Right lobe of liver (tissue), 4 donors: ENCODE results near the gene PACRG.

ENCODE experiments used
- CTCF ChIP-seq, 4 donors: fragments of 200-600 bp in 3 of 4; fragments of 450-650 bp in 1 of 4; IDR thresholded peaks; one replicate each; pipeline versions ENCODE4 v1.5.1 to v1.8.0; 2016 to 2022; ENCODE audit warnings: antibody characterized with exemption in 4 of 4, mild to moderate bottlenecking in 2 of 4
- POLR2A ChIP-seq: fragments of 450-650 bp; IDR thresholded peaks from one replicate; pipeline ENCODE4 v1.6.1; 2017; ENCODE audit warnings: antibody characterized with exemption, mild to moderate bottlenecking
- donor health status: DM: no; HTN: no; CAD: no.
- donor health status: DM: no; HTN: no; CAD: no.
- donor health status: DM: no; HTN: yes; CAD: no.

- TF ChIP-seq CTCF (IDR thresholded peaks at IDR 0.05) (no peak), POLR2A (no peak)
Measured at GRCh38 chr6:163346497-163346961, 618.8 kb downstream of the PACRG start.
